Coronary artery (tissue), 2 donors: ENCODE measurements around the gene SFXN4.

Experiments
- DNase-seq: peaks from one replicate; pipeline ENCODE4 v3.0.0-alpha.2; 2017; ENCODE audit warnings: low spot score
- H3K27ac ChIP-seq, 2 donors: fragments of 200-600 bp; sonication (generic); one replicate each; pipeline ENCODE4 v1.5.1; 2016 to 2019
- H3K4me3 ChIP-seq: fragments of 200-600 bp; sonication (generic); 2 replicates; pipeline ENCODE4 v1.5.1; 2016; ENCODE audit warnings: mild to moderate bottlenecking, moderate library complexity
- CTCF ChIP-seq: fragments of 200-600 bp; sonication (generic); IDR thresholded peaks from one replicate; pipeline ENCODE4 v1.5.1; 2019; ENCODE audit warnings: antibody characterized with exemption

The SFXN4 gene

DNA sequence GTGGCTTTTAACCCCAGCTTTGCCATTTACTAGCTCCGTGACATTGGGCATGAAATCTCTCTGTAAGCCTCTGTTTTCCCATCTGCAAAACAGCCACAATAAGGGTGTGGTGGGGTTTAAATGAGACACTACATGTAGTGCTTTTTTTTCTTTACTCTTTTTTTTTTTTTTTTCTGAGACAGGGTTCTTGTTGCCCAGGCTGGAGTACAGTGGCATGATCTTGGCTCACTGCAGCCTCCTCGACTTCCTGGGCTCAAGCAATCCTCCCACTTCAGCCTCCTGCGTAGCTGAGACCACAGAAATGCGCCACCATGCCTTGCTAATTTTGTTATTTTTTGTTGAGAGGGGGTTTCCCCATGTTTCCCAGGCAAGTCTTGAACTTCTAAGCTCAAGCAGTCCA is 69.9 kb downstream of the SFXN4 start:
- no peak overlapping the region for H3K4me3 ChIP-seq
- no peak overlapping the region for H3K27ac ChIP-seq
- no peak for TF ChIP-seq CTCF
- DNase-seq: no peak

GRCh38 chr10:119090968-119091367 is 74.5 kb downstream of the SFXN4 start:
- no peak overlapping the region for H3K27ac ChIP-seq

More at GRCh38 chr10:119090968-119091367, 74.5 kb downstream of the SFXN4 start:
- DNase-seq: no peak
- H3K4me3 ChIP-seq: no peak overlapping the region
- TF ChIP-seq CTCF: no peak
